IPS-NIHi7 (cell line): Measurements from ENCODE around the gene CROCC2.

Source experiments
- DNase-seq: peaks from one replicate; pipeline ENCODE4 v3.0.0; 2012; ENCODE audit warnings: mixed read lengths; ENCODE audit errors: extremely low spot score

CROCC2 gene

DNA sequence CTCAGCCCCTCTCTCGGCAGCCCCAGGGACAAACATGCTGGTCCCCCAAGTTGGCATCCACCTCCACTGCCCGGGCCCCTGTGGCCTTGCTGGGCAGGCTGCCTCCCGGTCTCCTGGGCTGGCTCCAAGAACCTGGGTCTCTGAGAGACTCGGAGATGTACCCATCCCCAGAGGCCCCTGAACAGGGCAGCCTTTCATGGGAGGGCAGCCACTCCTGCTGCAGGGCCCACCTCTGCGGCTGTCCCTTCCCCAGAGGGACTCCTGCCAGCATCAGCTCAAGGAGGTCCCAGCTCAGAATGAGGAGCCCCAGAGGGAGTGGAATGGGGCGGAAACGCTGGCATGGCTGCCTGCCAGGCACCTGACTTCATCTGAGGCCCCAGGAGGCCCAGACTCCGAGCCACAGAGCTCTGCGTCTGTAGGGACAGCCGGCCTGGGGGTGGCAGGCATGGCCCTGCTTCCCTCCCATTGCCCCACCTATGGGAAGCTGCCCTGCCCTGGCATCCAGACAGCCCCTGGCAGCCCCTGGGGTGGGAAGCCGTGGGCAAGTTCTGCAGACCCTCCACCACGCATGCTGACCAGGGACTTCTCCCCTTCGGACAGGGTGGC, 857 bp upstream of the CROCC2 start:
- DNase-seq, result no peak

DNA sequence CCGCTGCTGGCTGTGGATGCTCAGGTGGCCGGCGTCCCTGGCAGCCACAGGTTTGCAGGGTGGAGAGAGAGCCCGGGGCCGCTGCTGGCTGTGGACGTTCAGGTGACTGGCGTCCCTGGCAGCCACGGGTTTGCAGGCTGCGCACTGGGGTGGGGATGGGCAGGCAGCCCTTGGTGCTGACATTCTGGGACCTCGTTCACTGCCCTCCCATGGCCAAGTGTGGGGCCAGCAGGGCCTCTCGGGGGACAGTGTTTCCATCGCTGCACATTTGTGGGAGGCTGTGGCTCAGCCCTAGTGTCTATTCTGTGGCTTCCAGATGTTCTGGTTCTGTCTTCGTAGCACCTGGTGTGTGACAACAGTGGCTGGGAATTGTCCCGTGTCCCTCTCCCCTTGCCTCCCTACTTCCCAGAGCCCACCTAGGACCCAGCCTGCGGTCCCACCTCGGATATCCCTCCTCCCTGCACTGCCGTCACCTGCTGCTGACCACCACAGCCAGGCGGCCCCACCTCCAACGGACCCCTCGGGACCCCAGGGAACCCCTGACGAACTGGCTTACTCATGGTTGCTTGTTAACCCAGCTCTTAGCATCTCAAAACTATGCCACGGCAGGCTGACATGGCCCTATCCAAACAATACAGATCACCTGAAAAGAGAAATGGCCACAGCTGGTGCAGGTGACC, 915 bp downstream of the CROCC2 start:
- DNase-seq, result no peak

DNA sequence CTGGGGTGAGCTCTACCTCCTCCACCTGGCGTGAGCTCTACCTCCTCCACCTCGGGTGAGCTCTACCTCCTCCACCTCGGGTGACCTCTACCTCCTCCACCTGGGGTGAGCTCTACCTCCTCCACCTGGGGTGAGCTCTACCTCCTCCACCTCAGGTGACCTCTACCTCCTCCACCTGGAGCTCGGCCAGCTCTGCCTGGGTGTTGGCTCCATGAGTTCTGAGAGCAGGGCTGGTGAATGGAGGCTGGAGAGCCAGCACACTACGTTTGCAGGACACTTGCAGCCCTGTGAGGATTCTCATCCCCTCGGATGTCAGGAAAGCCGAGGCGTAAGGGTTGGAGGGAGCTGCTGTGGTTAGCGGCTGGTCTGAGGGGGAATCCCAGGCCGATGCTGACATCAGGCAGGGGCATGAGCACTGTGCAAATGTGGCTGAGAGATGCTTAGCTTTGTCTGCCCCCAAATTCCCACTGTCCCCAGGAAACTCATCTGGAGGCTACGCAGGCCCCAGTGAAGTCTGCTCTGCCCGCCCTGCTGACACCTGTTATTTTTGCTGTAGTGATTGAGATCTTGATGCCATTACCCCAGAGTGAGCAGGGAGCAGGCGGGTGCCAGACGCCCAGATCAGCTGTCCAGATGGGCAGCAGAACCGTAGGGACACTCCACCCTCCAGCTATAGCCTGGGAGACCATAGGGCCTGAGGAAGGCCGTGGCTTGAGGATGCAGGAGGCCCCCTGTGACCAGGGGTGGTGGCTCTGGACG, 3.3 kb downstream of the CROCC2 start:
- DNase-seq, result no peak

DNA sequence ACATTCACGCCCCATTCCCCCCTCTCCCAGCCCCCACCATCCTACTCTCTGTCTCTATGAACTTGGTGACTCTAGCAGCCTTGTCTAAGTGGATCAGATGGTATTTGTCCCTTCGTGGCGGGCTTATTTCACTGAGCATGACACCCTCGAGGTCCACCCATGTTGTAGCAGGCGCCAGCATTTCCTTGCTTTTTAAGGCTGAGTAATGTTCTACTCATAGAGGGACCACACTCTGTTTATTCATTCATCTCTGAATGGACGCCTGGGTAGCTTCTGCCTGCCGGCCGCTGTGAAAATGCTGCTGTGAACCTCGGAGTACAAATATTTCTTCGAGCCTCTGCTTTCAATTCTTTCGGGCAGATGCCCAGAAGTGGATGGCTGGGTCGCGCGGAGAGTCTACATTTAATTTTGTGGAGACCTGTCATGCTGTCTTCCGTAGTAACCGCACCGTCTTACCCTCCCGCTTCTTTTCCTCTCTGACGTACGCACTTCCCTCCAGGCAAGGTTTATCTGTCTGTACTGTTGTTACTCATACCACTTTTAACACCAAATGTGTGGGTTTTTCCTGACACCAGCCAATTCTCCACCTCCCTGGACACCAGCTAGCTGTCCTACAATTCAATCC, 5.6 kb downstream of the CROCC2 start:
- no peak for DNase-seq

DNA sequence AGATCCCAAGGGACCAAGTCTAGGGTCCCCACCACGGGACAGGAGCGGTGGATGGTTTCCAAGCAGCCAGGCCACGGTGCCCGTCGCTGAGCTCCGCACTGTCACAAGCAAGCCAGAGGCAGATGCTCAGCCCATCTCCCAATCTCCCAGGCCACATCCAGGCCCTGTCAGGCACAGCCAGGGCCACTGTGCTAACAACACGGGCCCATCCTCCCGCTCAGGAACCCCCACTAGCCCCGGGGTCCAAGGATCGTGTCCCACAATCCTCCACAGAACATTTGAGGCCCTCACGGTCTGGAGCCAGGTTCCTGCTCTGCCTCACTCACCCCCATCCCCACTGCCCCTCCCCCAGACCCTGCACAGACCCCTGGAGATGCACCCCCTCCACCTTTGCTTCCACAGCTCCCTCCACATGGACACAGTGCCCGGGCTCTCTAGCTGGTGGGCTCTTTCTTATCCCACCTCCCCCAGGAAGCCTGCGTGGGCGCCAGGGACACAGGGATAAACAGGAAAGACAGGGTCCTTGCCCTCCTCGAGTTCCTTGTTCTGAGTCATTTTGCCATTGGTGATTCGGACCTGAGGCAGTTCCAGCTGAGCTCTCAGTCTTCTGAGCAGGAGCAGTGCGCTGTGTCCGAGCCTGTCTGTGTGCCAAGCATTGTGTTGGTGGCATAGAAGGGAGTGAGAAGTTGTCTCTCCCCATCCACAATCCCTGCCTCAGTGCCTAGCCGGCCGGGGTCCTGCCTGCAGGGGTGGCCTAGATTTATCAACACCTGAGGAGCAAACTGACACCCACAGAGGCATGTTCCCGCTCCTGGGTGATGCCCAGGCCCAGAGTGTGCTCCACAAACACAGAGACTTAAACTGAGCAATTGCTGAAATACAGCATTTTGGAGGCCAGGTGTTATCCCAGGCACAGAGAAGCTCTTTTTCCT, 7.0 kb downstream of the CROCC2 start:
- no peak for DNase-seq

DNA sequence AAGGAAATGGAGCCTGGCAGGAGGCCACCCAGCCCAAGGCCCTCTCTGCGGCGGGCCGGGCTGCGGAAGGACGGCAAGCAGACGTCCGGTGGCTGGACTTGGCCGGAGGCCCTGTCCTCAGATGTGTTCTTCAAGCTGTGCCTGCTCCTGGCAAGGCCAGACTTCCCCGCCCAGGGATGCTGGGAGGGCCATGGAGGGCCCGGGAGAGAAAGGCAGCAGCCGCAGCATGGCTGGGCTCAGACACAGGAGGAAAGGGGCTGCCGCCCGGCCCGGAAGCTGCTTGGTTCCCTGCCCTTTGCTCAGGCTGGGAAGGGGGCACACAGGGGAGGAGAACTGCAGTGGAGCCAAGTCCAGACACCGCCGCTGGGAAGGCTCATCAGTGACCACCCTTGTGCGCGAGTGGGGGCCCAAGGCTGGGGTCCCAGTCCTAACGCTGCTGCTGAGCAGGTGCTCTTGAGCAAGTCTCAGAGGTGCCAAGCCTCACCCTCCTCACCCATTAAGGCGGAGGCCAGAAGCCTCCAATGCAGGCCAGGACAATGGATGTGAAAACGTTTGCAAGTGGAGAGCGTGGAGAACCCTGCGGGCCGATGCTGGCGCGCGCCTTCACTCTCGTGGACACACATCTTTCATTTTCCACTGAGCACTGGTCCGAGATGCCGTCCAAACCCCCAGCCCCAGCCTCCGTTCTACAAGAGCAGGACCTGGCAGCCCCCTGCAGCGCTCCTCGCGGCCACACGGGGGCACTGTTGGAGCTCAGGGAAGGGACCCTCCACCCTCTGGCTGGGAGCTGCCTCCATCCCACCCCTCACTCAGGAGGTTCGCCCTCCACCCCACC, 7.9 kb downstream of the CROCC2 start:
- DNase-seq, result peak; percentile 92

DNA sequence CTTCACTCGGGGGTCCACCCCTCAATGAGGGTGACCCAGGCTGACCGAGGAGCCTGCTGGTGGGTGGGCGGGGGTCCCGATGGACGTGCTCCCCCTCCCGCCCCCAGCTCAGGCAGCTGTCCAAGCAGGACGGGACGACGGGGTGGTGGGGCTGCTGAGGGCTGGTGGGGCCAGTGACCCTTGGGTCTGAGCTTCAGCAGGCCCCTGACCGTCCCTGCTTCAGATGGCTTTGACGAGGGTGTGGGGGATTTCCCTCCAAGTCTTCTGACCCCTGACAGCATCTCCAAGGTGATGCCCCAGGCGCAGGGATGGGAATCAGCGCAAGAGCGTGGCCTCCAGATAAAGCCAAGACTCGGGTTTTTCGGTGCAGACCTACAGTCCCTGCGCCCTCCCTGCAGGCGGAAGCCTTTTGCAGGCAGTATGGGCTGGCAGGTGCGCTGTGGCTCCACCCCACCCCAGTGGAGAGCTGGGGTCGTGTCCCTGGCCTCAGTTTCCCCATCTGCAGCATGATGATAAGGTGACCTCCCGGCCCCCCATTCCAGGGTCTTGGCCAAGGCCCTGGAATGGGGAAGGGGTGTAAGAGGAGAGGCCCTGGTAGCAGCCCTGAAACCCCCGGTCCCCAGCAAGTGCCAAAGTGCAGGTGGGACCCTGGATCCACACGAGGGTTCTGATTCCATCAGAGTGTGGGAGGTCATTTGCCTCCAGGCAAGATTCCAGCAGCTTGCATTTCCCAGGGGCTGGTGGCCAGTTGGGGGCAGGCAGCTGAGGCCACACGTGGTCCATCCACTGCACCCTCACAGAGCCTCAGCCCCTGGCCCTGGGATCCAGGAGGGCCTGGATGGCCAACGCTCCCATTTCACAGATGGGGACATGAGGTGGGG, 8.7 kb downstream of the CROCC2 start:
- DNase-seq, result no peak

DNA sequence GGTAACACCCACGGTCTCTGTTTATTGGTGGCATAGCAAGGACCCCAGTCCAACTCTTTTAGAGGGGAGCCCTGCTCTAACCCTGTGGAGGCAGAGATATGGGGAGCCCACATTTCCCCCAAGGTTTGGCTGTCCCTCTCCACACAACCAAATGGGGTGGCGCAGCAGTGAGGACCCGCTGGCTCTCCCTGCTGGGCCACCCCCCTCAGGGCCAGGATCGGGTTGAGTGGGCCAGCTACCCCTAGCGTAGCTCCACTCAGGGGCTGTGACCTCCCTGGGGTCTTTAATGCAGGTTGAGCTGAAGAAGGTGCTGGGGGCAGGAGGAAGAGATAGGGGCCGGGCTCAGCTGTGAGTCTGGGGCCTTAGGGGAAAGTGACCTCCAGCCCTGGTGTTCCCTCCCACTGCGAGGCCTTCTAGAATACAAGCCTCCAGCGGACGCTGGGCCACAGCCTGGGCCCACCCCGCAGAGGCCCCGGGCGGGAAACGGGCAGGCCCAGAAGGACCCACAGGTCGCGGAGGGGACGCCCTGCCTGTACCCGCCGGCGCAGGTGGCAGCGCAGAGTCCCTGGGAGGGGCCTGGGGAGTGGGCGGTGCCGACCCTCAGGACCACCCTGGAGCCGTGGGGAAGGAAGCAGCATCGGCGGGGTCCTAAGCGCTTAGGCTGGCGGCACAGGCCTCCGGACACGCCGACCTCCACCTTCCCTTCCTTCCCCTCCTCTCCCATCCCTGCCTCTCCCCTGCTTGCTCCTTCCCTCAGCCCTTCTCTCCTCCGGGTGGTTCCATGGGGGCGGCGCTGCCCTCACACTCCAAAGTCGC, 9.6 kb downstream of the CROCC2 start:
- no peak for DNase-seq

DNA sequence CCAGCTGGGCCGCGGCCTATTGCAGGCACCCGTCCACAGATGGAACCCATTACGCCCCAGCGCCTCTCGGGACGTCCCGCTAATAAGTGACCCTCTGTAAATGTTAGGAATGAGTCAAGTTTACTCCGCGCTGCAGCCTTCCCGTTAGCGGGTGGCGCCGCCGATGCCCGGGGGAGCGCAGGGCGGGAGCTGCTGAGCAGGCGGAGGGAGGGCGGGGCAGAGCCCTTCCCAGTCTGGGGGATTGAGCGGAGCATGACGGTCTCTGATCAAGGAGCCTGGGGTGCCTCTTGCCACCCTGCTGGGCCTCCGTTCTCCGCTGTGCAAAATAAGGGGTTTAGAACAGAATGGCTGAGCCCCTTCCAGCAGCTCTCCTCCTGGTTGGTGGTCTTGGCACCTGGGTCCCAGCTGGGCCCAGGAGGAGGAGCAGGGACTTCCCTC, 10.5 kb downstream of the CROCC2 start:
- peak; percentile 83 for DNase-seq

DNA sequence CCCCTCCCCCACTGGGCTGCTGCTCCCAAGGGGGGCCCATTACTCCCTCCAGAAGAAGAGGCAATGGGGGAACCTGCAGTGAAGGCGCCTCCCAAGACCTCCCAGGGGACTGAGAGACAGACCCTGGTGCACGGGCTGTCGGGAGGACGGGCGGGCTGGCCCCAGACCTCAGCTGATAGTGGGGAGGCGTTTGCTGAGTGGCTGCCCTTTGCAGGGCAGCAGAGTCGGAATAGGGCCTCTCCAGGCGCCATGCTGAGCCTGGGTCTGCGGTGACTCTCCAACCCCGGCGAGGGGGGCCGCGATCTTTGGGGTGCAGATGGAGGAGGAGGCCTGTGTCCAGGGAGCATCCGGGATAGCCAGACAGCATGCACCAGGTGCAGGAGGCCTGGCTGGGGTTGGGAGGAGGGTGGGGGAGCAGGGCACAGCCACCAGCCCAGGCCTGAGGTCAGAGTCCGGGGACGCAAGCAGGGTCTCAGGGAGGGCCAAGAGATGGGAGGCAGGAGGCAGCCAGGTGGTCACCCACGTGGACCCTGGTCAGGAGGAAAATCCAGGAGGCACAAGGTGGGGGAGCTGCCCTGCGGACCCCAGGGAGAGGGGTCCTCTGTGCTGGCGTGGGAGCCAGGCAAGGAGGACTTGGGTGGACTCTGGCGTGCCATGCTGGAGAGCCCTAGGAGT, 11.0 kb downstream of the CROCC2 start:
- no peak for DNase-seq

DNA sequence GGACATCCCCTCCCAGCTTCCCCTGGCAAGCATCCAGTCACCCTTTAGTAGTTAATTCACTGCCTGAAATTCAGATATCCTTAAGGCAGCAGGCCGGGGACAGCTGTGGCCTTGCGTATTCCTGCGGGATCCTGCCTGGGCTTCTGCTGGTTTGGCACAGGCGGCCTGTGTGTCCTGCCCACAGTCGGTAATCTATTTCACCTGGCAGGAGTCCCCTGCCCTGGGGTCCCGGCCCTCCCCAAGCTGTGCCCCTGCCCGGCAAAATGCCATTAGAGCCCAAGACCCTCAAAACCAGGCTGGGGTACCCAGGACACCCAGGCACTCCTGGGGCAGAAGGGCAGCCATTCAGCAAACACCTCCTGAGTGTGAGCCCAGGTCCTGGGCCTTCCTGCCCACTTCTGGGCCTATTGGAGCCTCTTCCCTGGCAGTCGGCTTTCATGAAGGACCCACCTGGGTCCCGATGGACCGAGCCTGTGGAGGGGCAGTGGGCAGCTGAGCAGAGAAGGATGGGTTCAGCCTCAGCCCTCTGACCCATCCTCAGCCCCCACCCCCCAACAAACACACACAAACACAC, 11.6 kb downstream of the CROCC2 start:
- no peak for DNase-seq

DNA sequence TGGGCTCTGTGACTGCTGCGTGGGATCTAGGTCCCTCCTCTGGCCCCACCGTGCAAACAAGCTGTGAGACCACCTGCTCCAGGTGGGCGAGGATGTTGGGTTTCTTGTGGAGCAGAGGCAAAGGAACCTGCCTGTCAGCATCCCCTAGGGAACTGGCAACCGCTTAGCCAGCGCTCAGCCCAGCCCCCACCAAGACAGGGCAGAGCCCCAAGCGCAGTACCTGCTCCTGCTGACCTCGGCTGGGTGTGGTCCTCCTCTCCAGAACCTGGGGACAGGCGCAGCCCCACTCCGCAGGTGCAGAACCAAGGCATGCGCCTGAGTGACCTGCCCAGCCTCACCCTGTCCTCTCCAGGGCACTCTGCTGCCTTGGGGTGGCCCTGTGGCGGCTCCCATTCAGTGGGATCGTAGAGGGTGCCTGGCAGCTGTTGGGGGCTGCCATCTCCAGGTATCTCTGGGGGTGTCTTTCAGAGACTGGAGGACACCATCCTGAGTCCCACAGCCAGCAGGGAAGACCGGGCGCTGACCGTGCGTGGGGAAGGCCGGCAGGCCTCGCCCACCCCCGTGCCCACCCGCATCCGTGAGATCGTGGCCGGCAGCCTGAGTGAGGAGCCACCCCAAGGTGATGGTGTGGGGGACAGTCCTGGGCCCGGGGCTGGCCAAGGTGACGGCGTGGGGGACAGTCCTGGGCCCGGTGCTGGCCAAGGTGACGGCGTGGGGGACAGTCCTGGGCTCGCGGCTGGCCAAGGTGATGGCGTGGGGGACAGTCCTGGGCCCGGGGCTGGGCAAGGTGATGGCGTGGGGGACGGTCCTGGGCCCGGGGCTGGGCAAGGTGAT, 12.3 kb downstream of the CROCC2 start:
- DNase-seq, result no peak

DNA sequence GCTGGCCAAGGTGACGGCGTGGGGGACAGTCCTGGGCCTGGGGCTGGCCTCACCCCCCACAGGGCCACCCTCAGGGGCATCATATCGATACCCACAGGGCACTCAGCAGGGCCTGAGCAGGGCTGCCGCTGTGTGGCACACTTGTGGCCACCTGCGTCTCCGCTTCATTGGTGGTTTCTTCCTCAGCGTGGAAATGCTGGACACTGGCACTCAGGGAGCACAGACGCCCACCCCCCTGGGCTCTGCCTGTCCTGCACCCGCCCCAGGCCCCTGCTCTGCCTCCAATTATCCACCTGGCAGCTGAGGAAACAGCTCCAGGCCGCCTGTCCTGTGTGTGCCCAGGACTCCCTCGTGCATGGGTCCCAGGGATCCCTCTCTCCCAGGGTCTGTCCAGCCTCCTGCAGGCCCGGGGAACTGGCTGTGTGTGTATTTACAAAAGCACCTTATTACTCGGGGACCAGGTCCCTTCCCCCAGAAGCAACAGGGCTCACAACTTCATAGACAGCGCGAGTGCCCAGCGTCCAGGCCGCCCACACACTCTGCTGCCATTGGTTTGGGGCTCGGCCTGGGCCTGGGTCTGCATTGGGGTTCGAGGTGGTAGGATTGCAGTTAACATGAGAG, 13.1 kb downstream of the CROCC2 start:
- DNase-seq, result no peak

DNA sequence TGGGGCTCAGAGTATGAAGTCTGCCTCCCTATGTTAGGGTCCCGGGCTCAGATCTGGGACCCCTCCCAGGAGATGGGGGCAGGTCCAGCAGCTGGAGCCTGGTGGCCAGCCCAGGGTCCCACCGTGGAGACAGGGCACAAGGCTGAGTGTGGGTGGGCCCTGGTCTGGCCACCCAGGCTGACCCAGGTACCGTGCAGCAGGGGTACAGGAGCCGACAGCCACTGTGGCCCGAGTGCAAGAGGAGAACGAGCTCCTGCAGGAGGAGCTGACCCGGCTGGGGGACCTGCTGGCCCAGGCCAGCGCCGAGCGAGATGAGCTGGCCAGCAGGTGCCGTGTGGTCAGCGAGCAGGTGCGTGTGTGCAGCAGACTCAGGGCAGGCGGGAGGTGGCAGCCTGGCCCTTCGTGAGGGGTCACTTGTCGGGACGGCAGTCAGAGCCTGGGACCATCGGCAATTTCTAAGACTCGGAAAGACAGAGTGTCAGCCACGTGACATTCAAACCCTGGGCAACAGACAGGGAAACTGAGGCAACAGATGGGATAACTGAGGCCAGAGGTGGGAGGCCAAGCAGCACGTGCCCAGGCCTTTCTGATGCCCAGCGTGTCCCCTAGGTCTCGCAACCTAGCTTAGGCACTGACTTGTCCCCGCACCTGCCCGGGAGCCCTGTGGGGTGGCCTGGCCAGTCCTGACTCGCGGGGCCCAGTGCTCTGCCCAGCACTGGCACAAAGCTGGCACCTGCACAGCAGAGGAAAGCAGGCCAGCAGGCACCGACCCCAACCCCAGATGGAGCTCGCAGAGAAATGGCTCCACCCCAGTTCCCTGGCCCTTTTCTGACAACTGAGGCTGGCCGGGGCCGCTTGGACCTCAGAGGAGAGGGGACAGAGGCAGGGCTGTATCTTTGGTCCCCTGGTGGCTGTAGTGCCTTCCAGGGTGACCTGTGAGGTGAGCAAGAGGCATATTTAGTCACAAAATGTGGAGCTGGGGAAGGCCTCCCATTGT, 13.9 kb downstream of the CROCC2 start:
- DNase-seq, result no peak

DNA sequence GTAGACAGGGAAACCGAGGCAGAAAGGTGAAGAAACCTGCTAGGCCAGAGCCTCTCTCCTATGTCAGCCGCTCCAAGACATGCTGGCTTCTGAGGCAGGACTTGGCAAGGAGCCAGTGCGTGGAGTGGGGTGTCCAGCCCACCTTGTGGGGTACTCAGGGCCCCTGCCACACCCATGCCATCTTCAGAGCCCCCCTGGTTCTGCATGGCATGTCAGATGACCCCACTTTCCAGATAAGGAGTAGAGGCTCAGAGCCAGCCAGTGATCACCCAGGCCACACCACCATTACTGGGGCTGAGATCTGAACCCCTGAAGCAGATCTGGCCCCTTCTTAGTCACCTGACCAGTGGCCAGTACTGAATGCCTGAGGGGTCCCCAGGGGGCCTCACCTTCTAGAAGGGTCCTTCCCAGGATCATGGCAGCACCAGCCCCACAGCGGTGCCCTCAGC, 14.7 kb downstream of the CROCC2 start:
- DNase-seq, result no peak
